C1 segment of cervical spinal cord (tissue), 14 donors: Measurements from ENCODE around the gene RGL1.

Source experiments
- DNase-seq, 14 donors: peaks; one replicate each; lab custom pipeline; 2025; lab: John Stamatoyannopoulos, UW

The RGL1 gene

GRCh38 chr1:183864611-183865010 lies 59.7 kb downstream of the RGL1 start:
- peak in 1 of 14 donors; percentile 31 for DNase-seq

GRCh38 chr1:183869230-183869629 lies 64.3 kb downstream of the RGL1 start:
- DNase-seq = no peak

DNA sequence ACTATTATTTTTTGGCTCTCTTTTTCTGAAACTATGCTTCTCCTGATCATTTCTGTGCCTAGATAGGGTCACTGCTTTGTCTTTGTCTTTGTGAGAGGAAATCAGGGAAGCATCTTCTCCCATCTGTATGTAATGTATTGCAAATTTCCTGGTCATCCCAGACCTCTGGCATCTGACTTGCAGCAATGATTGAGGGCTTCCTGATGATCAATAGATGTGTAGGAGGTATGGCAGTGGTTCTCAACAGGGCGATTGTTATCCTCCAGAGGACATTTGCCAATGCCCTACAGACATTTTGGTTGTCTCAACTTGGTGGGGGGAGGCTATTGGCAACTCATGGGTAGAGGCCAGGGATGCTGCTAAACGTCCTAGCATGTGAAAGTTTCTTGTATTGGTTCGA lies 64.7 kb downstream of the RGL1 start:
- no peak for DNase-seq

GRCh38 chr1:183870351-183871077 lies 65.6 kb downstream of the RGL1 start:
- DNase-seq = peak in 1 of 14 donors; percentile 14

- peak in 6 of 14 donors; percentile 20 to 43 (median 35) for DNase-seq
These were observed 66.2 kb downstream of the RGL1 start for GRCh38 chr1:183871142-183871541.

- peak in 2 of 14 donors; percentile 16 to 18 for DNase-seq
These were observed 66.7 kb downstream of the RGL1 start for GRCh38 chr1:183871601-183872000.

GRCh38 chr1:183872403-183872802 lies 67.5 kb downstream of the RGL1 start:
- DNase-seq = no peak

GRCh38 chr1:183873642-183874041 lies 68.7 kb downstream of the RGL1 start:
- DNase-seq = no peak

DNA sequence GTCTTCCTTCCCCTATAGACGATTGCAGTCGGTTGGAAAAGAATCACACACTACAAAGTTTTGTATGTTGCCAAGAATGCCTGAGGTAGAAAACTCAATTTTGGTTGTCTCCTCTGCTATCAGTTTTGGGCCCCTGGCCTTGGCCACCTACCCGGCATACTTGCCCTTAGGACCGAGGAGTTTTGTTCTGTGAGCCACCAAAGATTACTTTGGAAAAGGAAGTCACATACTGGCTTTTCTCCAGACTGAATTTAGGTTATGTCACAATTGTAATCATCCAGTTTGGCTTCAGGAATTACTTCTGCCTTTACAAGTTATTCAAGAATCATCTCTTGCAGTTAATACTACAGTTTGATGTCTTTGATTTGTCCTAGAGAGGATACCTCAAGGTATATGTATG lies 71.4 kb downstream of the RGL1 start:
- DNase-seq = no peak

DNA sequence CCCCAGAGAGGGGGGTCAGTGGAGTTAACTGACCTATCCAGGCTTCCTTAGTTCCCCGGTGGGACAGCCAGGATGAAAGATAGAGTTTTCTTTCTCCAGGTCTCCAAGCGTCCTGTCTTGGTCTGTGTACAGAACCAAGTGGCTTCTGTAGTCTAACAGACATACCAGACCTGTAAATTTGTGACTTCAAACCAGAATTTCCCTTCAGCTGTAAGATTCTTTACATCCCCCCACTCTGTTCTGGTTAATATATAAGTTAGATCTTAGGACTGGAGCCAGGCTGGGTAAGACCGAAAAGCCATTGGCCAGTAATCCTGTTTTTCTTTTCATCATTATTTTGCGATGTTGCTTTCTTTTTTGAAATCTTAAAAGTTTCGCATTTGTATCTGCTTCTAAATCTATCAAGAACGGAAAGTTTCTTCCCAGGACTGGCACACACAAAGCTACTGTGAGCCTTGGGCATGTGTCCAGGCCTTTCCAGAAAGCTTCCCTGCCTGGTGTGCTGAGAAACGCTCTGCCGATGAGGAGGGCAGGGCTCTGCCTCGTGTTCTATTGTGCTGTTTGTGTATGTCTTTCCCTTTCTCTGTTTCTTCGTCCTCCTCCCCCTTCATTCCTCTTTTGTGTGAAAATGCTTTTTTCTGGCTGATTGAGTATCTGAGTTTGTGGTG lies 72.3 kb downstream of the RGL1 start:
- peak in 11 of 14 donors; percentile 21 to 82 (median 44) for DNase-seq

GRCh38 chr1:183879494-183879893 lies 74.6 kb downstream of the RGL1 start:
- DNase-seq = no peak

GRCh38 chr1:183879966-183880365 lies 75.0 kb downstream of the RGL1 start:
- DNase-seq = no peak

DNA sequence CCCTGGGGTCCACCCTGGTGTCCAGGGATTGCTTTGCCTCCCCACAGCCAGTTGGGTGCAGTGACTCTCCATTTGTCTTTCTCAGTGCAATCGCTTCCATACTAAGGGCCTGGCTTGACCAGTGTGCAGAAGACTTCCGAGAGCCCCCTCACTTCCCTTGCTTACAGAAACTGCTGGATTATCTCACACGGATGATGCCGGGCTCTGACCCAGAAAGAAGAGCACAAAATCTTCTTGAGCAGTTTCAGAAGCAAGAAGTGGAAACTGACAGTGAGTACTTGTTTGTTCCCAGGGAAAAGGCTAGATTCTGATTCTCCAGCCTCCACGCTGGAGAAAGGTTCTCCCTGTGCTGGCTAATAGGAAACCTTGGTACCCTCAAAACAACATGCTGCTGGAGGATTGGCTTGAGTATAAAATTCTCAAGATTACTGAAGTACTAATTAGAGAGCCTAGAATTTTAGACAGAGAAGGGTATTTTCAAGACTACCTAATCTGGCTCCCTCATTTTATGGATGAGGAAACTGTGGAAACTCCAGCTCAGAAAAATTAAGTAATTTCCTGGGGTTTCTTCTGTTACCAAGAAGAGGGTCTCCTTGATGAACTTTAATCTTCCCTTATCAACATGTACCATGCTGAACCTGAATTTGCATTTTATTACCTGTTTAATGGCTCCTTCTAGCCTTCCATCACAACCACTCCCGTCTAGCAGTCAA lies 75.8 kb downstream of the RGL1 start:
- no peak for DNase-seq

DNA sequence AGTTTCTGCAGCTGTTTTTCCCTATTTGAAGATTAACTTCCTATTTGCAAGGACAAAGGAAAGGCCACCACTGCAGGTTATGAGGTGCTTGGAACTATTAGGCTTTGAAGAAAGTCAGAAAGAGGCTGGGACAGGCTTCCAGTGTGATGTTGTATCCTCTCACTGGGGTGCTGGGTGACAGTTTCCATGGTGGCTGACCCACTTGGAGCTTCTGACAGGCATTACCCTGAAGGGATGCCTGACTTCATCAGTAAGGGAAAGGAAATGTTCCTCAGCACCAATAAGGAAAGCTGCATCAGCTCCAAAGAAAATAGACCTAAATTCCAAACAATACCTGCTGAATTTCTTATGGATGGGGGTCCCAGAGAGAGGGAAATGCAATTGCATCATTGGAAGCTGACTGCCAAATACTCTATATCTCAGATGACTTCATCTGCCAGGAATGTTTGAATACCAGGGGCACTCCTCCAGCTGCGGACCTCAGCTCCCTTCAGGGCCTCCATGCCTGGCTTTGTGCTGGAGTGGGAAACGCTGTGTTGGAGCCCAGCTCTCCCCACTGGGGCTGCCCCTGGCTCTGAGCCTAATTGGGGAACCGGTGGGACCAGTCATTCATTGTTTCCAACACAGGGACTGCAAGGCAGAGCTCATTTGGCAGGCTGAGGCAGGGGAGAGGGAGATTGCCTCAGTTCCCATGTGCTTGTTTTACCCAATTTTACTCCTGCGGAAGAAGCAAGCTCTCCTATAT lies 76.6 kb downstream of the RGL1 start:
- DNase-seq = peak in 10 of 14 donors; percentile 9 to 85 (median 38)

DNA sequence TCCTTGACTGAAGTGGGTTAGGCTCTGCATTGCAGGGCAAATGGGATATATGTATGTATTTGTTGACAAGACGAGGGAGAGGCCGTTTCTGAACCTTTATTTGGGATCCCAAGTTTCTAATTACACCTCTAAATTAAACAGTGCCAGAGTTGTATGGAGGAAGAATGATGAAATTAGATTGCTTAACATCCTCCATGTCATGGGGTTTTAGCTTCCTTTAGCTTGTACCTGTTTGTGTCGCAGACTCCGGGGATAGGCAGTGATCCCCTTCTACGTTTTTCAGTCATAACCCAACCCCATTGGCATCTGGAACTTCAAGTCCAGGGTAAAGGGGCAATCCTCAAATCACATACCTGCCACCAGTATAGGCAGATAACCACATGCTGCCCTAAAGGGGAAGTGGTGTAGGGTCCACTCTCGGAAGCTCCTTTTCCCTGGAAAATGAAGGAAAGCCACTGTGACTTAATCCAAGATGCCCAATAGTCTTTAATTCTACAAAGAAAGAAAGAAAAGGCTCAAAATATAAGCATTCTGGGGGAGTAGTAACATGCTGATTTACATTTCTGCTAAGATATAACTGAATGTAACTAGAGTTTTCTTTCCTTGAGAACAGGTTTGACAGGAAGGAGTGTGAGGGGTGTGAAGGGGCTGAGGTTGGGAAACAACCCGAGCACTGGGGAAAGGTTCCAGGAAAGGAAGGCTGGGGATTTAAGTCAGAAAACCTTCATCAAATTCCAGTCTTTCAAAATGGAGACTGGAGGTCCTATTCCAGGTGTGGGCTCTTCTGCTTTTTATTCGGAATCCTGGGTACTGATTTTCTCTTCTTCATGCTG lies 77.6 kb downstream of the RGL1 start:
- DNase-seq = no peak

- DNase-seq = no peak
These were observed 78.7 kb downstream of the RGL1 start for GRCh38 chr1:183883623-183884022.

- no peak for DNase-seq
These were observed 79.6 kb downstream of the RGL1 start for GRCh38 chr1:183884526-183884925.

- no peak for DNase-seq
These were observed 80.3 kb downstream of the RGL1 start for GRCh38 chr1:183885142-183885735.

- no peak for DNase-seq
These were observed 81.3 kb downstream of the RGL1 start for GRCh38 chr1:183886083-183886828.

GRCh38 chr1:183886853-183887252 lies 81.9 kb downstream of the RGL1 start:
- no peak for DNase-seq
